GM19468 (cell line): ENCODE measurements around the gene SASH1.

ENCODE experiments used
- ATAC-seq: cut with Tn5 transposase; IDR thresholded peaks from one replicate; pipeline ENCODE4 v1.9.1; 2021; ENCODE audit warnings: mild to moderate bottlenecking, moderate library complexity, moderate number of reproducible peaks; ENCODE audit not compliant: unreplicated experiment; ENCODE audit errors: extremely low read depth

The SASH1 gene

GRCh38 chr6:148513145-148514071, 170.8 kb downstream of the SASH1 start:
- no peak for ATAC-seq

DNA sequence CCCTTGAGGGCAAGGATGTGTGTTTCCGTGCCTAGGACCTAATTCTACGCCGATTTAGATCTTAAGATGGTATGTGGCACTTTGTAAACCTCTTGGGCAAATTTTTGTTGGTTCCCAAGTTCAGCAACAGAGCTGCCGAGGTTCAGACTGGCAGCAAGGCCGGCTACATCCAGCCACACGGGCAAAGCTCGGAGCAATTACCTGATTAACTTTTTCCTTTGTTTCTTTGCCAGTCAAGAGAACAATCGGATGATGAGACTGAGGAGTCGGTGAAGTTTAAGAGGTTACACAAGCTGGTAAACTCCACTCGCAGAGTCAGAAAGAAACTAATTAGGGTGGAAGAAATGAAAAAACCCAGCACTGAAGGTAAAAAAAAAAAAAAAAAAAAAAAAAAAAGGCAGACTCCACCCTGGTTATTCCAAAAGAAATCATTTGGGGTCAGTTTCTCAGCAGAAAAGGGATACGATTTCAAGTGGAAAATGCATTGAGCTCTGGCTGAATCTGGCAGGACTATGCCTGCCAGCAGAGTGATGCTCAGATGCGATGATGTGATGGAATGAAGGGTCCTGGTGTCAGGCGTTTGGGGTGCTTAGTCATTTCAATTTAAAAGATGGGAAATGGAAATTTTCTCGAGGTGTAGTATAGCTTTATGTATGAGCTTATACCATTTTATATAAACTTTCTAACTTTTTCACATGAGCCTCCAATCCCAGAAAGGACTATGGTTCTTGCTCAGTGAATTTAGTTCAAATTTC, 171.6 kb downstream of the SASH1 start:
- ATAC-seq = no peak

GRCh38 chr6:148516217-148516616, 173.6 kb downstream of the SASH1 start:
- ATAC-seq = no peak

DNA sequence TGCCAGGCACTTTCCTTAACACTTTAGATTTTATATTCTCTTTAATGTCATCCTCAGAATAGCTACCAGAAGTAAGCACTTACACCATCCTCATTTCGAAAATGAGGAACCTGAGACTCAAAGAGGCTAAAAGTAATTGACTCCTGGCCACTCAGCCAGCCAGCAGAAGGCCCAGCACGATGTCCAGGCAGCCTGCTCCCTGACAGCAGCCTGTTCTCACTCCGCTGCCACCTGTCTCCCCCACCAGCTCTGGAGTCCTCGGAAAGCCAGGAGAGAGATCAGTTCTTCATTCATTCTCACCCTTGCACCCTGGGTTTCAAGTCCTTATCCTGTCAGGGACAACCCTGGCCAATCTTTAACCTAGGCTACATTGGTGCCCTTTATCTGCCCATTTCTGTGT, 174.0 kb downstream of the SASH1 start:
- no peak for ATAC-seq

DNA sequence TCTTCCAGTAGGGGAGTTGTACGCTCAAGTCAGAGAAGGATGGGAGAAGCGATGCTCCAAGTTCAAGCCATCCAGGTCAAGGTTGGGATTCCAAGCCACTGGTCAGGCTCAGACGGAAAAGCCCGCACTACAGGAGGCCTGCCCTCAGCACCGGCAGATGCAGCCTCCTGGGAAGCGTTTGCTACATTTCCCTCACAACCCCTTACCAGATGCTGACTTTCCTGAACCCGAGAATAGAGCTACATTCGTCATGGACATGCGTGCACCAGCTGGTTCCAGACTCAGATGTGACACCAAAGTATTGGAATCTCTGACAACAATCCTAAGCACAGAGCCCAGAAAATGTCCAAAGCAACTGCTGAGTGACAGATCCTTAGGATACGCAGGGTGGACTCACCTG, 174.8 kb downstream of the SASH1 start:
- no peak for ATAC-seq

GRCh38 chr6:148518511-148519156, 176.0 kb downstream of the SASH1 start:
- ATAC-seq = no peak

DNA sequence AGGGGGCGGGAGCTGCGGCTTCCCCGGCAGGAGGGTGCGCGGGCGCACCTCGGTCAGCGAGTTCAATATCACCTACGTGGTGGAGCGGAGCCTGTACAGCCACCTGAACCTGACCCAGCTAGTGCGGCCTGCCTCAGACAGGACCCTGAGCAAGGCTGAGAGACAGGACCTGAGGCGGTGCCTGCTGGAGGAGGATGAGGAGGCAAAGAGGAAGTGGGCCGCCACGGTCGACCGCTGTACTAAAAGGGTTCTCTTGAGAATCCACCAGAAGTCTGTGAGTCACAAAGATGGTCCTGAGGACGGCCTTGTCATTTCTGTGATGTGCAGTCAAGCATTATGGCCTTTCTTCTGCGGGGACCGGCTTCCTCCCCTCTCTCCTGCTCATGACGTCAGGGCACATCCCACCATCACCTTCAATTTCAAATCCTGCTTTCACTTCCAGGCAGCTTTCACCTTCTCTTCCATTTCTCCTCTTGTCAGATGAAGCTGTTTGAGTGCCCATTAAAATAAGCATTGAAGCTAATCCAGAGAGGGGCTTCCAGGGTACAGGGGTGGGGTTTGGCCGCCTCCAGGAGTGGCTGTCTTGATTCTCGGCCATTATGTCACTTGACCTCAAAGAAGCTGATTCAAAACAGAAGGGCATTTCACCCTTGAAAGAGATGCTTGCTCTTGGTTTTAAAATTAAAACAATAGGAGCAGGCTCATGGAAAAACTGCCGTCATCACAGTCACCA, 177.6 kb downstream of the SASH1 start:
- ATAC-seq = peak; percentile 88

DNA sequence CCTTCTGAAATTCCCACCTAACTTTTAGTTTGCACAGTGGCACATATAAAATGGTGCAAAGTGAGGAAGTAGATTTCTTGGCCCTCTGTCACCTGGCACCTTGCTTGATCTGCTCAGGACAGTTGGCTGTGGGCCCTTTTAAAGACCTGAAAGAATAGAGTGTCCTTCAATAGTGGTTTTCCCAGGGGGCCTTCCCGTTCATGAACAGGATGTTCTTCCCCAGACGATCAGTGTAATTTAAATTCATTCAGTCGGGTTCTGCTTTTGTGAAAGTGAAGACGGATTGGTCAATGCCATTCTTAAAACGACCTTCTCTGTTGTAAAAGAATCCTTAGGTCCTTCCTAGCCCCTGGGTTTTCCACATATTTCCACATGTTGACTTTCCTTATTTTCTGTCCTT, 178.5 kb downstream of the SASH1 start:
- ATAC-seq = no peak

- ATAC-seq = no peak
Observed at GRCh38 chr6:148521586-148521985, 178.9 kb downstream of the SASH1 start.

GRCh38 chr6:148523048-148523447, 180.4 kb downstream of the SASH1 start:
- ATAC-seq = no peak

DNA sequence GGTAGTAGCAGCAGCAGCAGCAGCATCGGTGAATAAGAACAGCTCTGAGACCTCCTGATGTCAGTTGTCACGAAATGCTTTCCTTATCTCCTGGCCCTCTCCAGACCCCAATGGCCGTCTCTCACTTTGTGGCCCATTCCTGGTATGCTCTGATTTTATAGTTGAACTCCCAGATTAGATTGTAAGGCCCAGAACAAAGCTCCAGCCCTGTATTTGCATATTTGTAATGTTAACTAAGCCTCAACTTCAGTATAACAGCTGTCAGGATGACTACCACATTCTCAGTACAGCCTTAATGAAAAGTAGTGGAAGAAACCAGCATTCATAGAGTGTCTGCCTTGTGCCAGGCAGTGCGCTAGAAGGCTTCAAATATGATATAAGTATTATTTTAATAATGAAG, 180.9 kb downstream of the SASH1 start:
- no peak for ATAC-seq

DNA sequence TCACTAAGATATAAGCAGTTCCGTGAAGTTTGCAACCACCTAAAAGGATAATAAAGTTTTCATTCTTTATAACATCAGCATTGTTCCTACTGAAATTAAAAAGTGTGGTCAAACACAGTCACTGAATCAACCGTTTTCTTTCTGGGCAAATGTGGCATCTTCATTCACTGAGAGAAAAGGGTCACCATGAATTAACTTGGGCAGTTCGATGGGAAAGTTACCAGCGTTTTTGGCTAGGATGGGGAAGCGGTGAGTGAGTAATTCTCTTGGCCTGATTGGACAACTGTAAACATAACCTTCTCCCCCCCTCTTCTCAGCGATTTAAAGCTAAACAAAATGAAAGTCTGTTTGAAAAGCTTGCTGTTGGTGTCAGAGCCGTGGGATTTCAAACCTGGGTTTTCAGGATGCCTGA, 181.8 kb downstream of the SASH1 start:
- ATAC-seq = no peak

DNA sequence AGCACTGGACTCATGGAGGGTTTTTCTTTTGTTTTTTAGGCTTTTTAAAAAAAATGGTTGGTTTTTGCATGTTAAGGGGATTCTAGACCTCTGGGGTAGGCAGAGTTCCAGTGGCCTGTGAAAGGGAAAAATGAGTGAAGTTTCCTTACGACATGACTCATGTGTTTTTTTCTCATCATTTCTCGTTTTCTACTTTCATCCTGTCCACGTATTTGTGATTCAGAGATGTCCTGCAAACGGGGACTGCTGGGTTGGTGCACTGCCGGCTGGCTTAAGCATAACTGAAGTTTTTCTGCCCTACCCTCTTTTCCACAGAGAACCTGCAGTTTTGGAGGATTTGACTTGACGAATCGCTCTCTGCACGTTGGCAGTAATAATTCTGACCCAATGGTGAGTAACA, 182.3 kb downstream of the SASH1 start:
- no peak for ATAC-seq

DNA sequence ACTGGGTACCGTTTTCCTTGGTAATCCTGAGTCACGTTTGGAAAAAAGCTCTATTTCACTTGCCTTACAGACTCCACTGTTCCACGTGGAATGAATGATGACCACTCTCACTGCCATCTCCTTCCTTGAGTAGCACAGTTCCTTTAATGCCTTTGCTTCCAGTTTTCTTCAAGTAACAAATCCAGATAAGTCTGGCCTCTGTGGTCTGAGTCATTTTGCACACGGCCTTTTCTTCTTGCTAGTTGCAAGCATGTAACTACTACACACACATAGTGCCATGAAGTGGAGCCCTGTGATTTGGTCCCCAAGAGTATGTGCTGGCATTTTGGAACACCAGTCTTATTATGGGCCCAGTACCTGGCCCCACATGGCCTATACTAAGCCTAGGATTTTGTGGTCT, 182.8 kb downstream of the SASH1 start:
- no peak for ATAC-seq

DNA sequence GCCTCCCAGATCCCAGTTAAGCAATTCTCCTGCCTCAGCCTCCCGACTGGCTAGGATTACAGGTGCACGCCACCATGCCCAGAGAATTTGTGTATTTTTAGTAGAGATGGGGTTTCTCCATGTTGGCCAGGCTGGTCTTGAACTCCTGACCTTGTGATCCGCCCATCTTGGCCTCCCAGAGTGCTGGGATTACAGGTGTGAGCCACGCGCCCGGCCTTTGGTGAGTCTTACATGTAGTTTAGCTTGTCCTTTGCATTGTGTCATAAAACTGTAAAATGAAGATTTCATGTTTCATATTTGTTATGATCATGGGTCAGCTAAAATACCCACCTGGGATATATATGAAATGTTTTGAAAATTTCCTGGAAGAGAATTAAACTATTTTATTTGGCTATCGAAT, 183.5 kb downstream of the SASH1 start:
- no peak for ATAC-seq

DNA sequence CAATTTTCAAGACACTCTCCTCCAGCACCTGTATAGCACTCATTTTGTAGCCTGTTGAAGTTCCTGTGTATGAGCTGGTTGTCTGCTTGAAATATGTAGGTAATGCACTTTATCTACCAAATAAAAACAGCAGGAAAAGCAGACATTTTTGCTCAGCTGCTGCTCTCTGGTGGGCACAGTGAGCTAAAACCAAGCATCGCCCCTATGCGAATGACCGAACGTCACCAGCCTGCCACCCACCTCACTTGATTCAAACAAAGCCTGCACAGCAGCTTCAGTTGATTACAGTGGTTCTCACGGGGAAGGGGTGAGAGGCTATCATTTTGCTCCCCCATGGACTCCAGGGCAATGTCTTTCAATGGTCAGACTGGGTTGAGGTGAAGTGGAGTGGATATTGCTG, 185.7 kb downstream of the SASH1 start:
- ATAC-seq = no peak

DNA sequence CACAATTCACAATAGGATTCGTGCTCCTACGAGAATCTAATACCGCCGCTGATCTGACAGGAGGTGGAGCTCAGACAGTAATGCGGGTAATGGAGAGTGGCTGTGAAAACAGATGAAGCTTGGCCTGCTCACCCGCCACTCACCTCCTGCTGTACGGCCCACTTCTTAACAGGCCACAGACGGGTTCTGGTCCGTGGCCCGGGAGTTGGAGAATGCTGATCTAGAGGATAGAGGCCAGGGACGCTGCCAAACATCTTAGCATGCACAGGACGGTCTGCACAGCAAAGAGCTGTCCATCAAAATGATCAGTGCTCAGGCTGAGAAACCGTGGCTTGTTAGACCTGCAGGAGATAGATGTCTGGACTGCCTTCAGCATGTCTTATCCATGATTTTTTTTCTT, 186.4 kb downstream of the SASH1 start:
- no peak for ATAC-seq

DNA sequence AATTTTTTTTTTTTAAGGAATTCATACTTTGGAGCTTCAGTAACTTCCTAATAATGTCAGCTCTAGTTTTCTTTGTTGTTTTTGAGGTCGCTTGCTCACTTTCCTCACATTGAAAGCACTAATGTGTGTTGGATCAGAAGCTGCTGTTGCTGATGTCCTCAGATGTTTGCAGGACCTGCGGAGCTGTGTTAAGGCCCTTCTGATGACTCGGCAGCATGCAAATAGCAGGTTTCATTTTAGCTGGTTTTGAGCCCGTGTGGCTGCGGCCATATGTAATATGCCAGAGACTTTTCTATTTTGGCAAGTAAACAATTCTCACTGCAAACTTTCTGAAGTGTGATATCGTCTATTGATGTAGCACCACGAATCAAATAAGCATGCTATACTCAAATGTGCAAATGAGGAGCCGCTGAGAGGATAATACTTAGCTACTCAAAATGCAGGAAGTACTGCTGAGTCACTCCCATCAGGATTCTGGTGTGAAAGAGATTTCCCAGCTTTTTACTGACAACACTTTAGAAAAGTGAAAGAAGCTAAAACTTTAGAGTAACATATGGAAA, 187.8 kb downstream of the SASH1 start:
- peak; percentile 60 for ATAC-seq

DNA sequence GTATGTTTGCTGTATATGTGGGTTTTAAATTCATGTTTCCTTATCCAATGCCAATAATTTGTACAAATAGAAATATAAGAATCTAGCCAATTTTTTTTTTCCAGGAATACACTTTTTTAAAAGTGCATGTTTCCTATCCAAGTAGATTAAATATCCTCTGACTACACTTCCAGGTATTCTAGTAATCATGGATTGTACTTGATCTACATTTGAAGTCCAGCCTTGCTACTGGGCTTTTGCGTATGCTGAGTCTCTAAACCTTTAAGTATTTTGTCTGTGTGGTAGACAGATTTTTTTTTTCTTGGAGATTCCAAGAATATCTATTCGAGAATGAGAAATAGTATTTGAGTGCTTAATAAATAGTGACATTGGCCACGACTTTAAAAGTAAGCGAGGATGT, 188.3 kb downstream of the SASH1 start:
- no peak for ATAC-seq

GRCh38 chr6:148532698-148533097, 190.1 kb downstream of the SASH1 start:
- no peak for ATAC-seq
